Muscle of leg (tissue), 11 donors: ENCODE results near the gene SLC41A3. TPM values are rescaled to one million over a fixed set of nuclear protein-coding genes. Genes with fewer than 3 reads are reported as not detected.

Source experiments
- DNase-seq: peaks from one replicate; pipeline ENCODE4 v3.0.0; 2013
- H3K27ac ChIP-seq: one replicate; pipeline ENCODE4 v1.5.1; 2013; ENCODE audit warnings: mild to moderate bottlenecking, low read length, control low read depth
- H3K27me3 ChIP-seq: one replicate; pipeline ENCODE4 v1.6.1; 2013; ENCODE audit warnings: low read length; ENCODE audit not compliant: control insufficient read depth, insufficient read depth
- H3K36me3 ChIP-seq: one replicate; pipeline ENCODE4 v1.6.1; 2013; ENCODE audit warnings: low read length; ENCODE audit not compliant: control insufficient read depth, insufficient read depth
- H3K4me1 ChIP-seq: one replicate; pipeline ENCODE4 v1.6.1; 2013; ENCODE audit warnings: low read length; ENCODE audit not compliant: control insufficient read depth, insufficient read depth
- H3K4me3 ChIP-seq: one replicate; pipeline ENCODE4 v1.5.1; 2013; ENCODE audit warnings: low read length, control low read depth
- H3K9me3 ChIP-seq: replicated peaks from 2 replicates; pipeline ENCODE4 v1.6.1; 2013; ENCODE audit warnings: low read depth, low read length; ENCODE audit not compliant: control insufficient read depth
- WGBS: methylation state at CpG from one replicate; pipeline ENCODE4 v1.1.5; 2013; ENCODE audit warnings: missing lambda C conversion rate; ENCODE audit not compliant: insufficient coverage; 5-methylcytosine and 5-hydroxymethylcytosine counted together
- polyA plus RNA-seq, 8 donors: library from polyadenylated mRNA; unstranded; fragments of 120-200 nt; gene quantifications; one replicate each; pipeline versions ENCODE4 v1.2.1 to v1.2.3, GENCODE V29; 2013; ENCODE audit warnings: inconsistent platforms in 1 of 8, low replicate concordance in 1 of 8; ENCODE audit not compliant: insufficient read length in 8 of 8, insufficient read depth in 1 of 8
- total RNA-seq: library from RNA; stranded (reverse); fragments of 120-200 nt; gene quantifications from one replicate; pipeline ENCODE4 v1.2.4, GENCODE V29; 2013

SLC41A3 gene
- total and polyA plus RNA-seq, 9 donors, result 31.2 to 48.3 (median 36.8) TPM

DNA sequence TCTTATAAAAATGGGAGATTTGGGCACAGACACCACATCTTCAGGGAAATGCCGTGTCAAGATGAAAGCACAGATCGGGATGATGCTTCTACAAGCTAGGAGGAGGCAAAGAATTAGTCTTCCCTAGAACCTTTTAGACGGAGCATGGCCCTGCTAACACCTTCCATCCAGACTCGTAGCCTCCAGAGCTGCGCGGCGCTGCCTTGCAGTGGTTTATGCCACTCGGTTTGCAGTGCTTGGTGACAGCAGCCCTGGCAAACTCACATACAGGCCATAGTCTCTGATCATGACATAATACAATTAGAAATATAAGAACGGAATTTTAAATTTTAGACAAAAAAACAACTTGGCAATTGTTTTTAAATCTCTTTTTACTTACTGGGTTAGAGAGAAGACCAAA is 37.1 kb upstream of the SLC41A3 start:
- Histone ChIP-seq H3K27me3 (peaks cover 2% of the 10 kb centered on the region), H3K4me3 (no peak overlapping the region), H3K36me3 (no peaks in the 10 kb centered on the region), H3K27ac (no peak overlapping the region), H3K9me3 (no peaks in the 10 kb centered on the region), H3K4me1 (no peaks in the 10 kb centered on the region)
- WGBS, result 92% methylated on average over 2 of the region's 9 CpGs
- DNase-seq, result no peak

DNA sequence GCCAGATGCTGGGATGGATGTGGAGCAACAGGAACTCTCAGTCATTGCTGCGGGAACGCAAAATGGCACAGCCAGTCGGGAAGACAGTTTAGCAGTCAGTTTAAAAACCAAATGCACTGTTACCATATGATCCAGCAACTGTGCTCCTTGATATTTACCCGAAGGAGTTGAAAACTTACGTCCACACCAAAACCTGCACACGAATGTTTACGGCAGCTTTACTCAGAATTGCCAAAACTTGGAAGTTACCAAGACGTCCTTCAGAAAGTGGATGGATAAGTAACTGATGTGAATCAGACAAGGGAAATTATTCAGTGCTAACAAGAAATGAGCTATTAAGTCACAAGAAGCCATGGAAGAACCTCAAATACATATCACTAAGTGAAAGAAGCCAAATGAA is 36.1 kb upstream of the SLC41A3 start:
- H3K4me3 ChIP-seq, result no peak overlapping the region
- no peak for DNase-seq
- 88% methylated on average over 3 of the region's 8 CpGs for WGBS
- no peak overlapping the region for H3K27ac ChIP-seq
- H3K36me3 ChIP-seq, result no peaks in the 10 kb centered on the region
- H3K9me3 ChIP-seq, result no peaks in the 10 kb centered on the region
- H3K4me1 ChIP-seq, result no peaks in the 10 kb centered on the region
- H3K27me3 ChIP-seq, result peaks cover 2% of the 10 kb centered on the region

- peaks cover 2% of the 10 kb centered on the region for H3K27me3 ChIP-seq
- no peak overlapping the region for H3K27ac ChIP-seq
These were observed 35.2 kb upstream of the SLC41A3 start for GRCh38 chr3:126119008-126119675.

GRCh38 chr3:126118591-126118990 is 34.7 kb upstream of the SLC41A3 start:
- Histone ChIP-seq H3K27ac (no peak overlapping the region), H3K36me3 (no peaks in the 10 kb centered on the region), H3K27me3 (peaks cover 2% of the 10 kb centered on the region), H3K4me3 (no peak overlapping the region), H3K9me3 (no peaks in the 10 kb centered on the region), H3K4me1 (no peaks in the 10 kb centered on the region)
- 85% methylated on average over 11 of the region's 11 CpGs for WGBS
- DNase-seq, result no peak

More at GRCh38 chr3:126119008-126119675, 35.2 kb upstream of the SLC41A3 start:
- H3K9me3 ChIP-seq, result no peaks in the 10 kb centered on the region
- WGBS, result 82% methylated on average over 7 of the region's 7 CpGs
- DNase-seq, result no peak
- no peak overlapping the region for H3K4me3 ChIP-seq
- H3K36me3 ChIP-seq, result no peaks in the 10 kb centered on the region
- H3K4me1 ChIP-seq, result no peaks in the 10 kb centered on the region

- no peak overlapping the region for H3K4me3 ChIP-seq
- DNase-seq, result no peak
- 62% methylated on average over 4 of the region's 9 CpGs for WGBS
These were observed 33.9 kb upstream of the SLC41A3 start for GRCh38 chr3:126117786-126118185.

DNA sequence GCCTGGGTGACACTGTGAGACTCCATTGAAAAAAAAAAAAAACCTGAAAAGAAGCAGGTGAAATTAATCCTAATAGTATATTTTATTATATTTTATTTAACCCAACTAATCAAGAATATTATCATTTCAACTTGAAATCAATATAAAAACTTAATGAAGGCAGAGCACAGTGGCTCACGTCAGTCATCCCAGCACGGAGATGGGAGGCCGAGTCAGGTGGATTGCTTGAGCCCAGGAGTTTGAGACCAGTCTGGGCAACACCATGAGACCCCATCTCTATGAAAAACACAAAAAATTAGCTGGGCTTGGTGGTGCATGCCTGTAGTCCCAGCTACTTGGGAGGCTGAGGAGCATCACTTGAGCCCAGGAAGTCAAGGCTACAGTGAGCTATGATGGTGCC is 33.3 kb upstream of the SLC41A3 start:
- DNase-seq, result no peak
- Histone ChIP-seq H3K27me3 (peaks cover 2% of the 10 kb centered on the region), H3K4me3 (no peak overlapping the region), H3K4me1 (no peaks in the 10 kb centered on the region), H3K27ac (no peak overlapping the region), H3K36me3 (no peaks in the 10 kb centered on the region), H3K9me3 (no peaks in the 10 kb centered on the region)
- no CpG with 5 or more reads among the region's 3 CpGs for WGBS

More at GRCh38 chr3:126117786-126118185, 33.9 kb upstream of the SLC41A3 start:
- Histone ChIP-seq H3K36me3 (no peaks in the 10 kb centered on the region), H3K27ac (no peak overlapping the region), H3K27me3 (peaks cover 2% of the 10 kb centered on the region), H3K4me1 (no peaks in the 10 kb centered on the region), H3K9me3 (no peaks in the 10 kb centered on the region)

- Histone ChIP-seq H3K4me1 (no peaks in the 10 kb centered on the region), H3K36me3 (no peaks in the 10 kb centered on the region), H3K27me3 (no peaks in the 10 kb centered on the region), H3K4me3 (no peak overlapping the region), H3K27ac (no peak overlapping the region), H3K9me3 (no peaks in the 10 kb centered on the region)
- no peak for DNase-seq
- 25% methylated on average over 1 of the region's 1 CpG for WGBS
These were observed 32.6 kb upstream of the SLC41A3 start for GRCh38 chr3:126116526-126116925.

- H3K4me1 ChIP-seq, result peaks cover 5% of the 10 kb centered on the region
- 74% methylated on average over 14 of the region's 16 CpGs for WGBS
- H3K4me3 ChIP-seq, result no peak overlapping the region
- no peaks in the 10 kb centered on the region for H3K9me3 ChIP-seq
- no peak overlapping the region for H3K27ac ChIP-seq
- H3K36me3 ChIP-seq, result no peaks in the 10 kb centered on the region
- no peak for DNase-seq
- no peaks in the 10 kb centered on the region for H3K27me3 ChIP-seq
These were observed 30.8 kb upstream of the SLC41A3 start for GRCh38 chr3:126114443-126115386.

DNA sequence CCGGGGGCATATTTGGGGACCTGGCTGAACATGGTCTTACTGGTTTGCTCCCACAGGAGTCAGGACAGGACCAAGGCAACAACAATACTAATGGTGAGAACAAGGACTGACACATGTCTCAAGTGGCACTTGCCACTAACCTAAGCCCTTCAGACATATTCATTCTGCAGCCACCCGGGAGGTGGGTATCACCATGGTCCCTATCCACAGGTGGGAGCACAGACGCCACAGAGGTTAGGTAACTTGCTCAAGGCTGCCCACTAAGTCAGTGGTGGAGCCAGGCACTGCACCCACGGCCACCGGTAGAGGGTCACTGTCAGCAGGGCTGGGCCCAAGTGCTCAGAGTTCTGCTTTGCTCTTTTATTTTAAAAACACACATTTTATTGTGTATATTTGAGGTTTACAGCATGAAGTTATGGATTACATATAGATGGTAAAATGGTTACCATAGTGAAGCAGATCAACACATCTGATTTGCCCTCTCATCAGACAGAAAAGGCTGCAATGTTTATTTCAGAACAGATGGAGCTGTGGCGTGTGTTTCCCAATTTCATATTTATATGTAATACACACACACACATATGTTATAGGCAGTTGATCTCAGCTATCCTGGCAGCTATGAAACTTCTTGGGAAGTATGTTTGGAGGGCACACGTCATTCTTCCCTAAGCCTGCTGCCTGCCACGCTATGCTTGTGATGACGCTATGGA is 30.0 kb upstream of the SLC41A3 start:
- Histone ChIP-seq H3K4me1 (peaks cover 5% of the 10 kb centered on the region), H3K9me3 (no peaks in the 10 kb centered on the region), H3K36me3 (no peaks in the 10 kb centered on the region), H3K4me3 (no peak overlapping the region), H3K27me3 (no peaks in the 10 kb centered on the region), H3K27ac (no peak overlapping the region)
- 82% methylated on average over 5 of the region's 9 CpGs for WGBS
- no peak for DNase-seq

DNA sequence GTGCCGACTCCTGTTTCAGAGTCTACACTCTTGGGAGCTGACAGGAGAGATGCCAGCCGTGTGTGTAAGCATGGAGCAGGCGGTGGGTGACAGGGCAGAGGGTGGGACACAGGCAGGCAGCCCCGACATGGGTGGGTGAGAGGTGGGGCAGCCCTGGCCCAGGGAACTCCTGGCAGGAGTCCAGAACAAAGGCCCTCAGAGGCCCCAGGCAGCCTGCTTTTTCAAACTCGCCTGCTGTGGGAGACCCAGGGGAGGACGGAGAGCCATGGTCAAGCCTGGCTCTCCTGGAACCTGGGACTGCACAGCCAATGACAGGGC is 29.3 kb upstream of the SLC41A3 start:
- Histone ChIP-seq H3K27ac (no peak overlapping the region), H3K27me3 (no peaks in the 10 kb centered on the region), H3K4me1 (peaks cover 5% of the 10 kb centered on the region), H3K9me3 (no peaks in the 10 kb centered on the region), H3K36me3 (no peaks in the 10 kb centered on the region), H3K4me3 (no peak overlapping the region)
- no peak for DNase-seq
- 74% methylated on average over 5 of the region's 6 CpGs for WGBS
